ENCODE results near the gene SLC9A9.

- TF ChIP-seq CTCF (IDR thresholded peaks at IDR 0.05; ENCODE audit: poor library complexity, severe bottlenecking): no peak
- TF ChIP-seq, protein P1, sequence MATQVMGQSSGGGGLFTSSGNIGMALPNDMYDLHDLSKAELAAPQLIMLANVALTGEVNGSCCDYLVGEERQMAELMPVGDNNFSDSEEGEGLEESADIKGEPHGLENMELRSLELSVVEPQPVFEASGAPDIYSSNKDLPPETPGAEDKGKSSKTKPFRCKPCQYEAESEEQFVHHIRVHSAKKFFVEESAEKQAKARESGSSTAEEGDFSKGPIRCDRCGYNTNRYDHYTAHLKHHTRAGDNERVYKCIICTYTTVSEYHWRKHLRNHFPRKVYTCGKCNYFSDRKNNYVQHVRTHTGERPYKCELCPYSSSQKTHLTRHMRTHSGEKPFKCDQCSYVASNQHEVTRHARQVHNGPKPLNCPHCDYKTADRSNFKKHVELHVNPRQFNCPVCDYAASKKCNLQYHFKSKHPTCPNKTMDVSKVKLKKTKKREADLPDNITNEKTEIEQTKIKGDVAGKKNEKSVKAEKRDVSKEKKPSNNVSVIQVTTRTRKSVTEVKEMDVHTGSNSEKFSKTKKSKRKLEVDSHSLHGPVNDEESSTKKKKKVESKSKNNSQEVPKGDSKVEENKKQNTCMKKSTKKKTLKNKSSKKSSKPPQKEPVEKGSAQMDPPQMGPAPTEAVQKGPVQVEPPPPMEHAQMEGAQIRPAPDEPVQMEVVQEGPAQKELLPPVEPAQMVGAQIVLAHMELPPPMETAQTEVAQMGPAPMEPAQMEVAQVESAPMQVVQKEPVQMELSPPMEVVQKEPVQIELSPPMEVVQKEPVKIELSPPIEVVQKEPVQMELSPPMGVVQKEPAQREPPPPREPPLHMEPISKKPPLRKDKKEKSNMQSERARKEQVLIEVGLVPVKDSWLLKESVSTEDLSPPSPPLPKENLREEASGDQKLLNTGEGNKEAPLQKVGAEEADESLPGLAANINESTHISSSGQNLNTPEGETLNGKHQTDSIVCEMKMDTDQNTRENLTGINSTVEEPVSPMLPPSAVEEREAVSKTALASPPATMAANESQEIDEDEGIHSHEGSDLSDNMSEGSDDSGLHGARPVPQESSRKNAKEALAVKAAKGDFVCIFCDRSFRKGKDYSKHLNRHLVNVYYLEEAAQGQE (IDR thresholded peaks at IDR 0.05; ENCODE audit: borderline replicate concordance): no peak
These were observed 581.8 kb downstream of the SLC9A9 start for GRCh38 chr3:143266511-143266910.
